Panc1 (cell line): ENCODE results near the gene LRPPRC. TPM values are rescaled to one million over a fixed set of nuclear protein-coding genes. Genes with fewer than 3 reads are reported as not detected.

ENCODE experiments used
- ATAC-seq: fragments of 200-7000 bp; cut with Tn5 transposase; 2 replicates; pipeline ENCODE4 v1.9.1; 2020; ENCODE audit warnings: mild to moderate bottlenecking, moderate library complexity
- BruUV-seq: library from RNA; stranded (reverse); fragments of 400-500 nt; replicated peaks from 2 replicates; lab custom pipeline; 2021; lab: Mats Ljungman, UMichigan
- CTCF ChIA-PET: fragments of 300-600 bp; sonication (Branson Sonifier 250); formaldehyde crosslinking; loops from one replicate; lab custom pipeline; 2022; ENCODE audit warnings: antibody characterized with exemption; lab: Charles Lee
- POLR2A ChIA-PET: fragments of 300-600 bp; sonication (Branson Sonifier 250); formaldehyde crosslinking; loops from one replicate; lab custom pipeline; 2022; ENCODE audit warnings: antibody characterized with exemption; lab: Charles Lee
- DNase-seq: peaks from one replicate; pipeline ENCODE4 v3.0.0-alpha.2; 2010; ENCODE audit warnings: low read depth, low spot score
- H3K27ac ChIP-seq: 2 replicates; pipeline ENCODE4 v1.5.1; 2011; ENCODE audit warnings: mild to moderate bottlenecking, low read length, inconsistent platforms
- H3K27me3 ChIP-seq: fragments of 200-500 bp; sonication (Bioruptor generic); 2 replicates; pipeline ENCODE4 v1.6.0; 2014; ENCODE audit warnings: low read length, inconsistent platforms; ENCODE audit not compliant: control insufficient read depth, insufficient read depth
- H3K36me3 ChIP-seq: fragments of 200-500 bp; sonication (Bioruptor generic); 2 replicates; pipeline ENCODE4 v1.5.1; 2014; ENCODE audit warnings: inconsistent platforms, mild to moderate bottlenecking, low read length, moderate library complexity; ENCODE audit not compliant: control insufficient read depth, insufficient read depth
- H3K4me1 ChIP-seq: 2 replicates; pipeline ENCODE4 v1.5.1; 2011; ENCODE audit warnings: inconsistent platforms, mild to moderate bottlenecking, low read length, moderate library complexity; ENCODE audit not compliant: control insufficient read depth, insufficient read depth
- H3K4me3 ChIP-seq, 2 experiments: 2 replicates each; pipeline ENCODE4 v1.5.1; 2011 to 2012; ENCODE audit warnings: low read depth in 2 of 2, low read length in 2 of 2, mild to moderate bottlenecking in 2 of 2, inconsistent platforms in 1 of 2, moderate library complexity in 1 of 2
- H3K9me3 ChIP-seq: fragments of 200-500 bp; sonication (Bioruptor generic); 2 replicates; pipeline ENCODE4 v1.5.1; 2014; ENCODE audit warnings: low read depth, mild to moderate bottlenecking, inconsistent platforms, low read length, moderate library complexity; ENCODE audit not compliant: control insufficient read depth, insufficient read depth
- CTCF ChIP-seq: fragments of 450-650 bp; IDR thresholded peaks from 2 replicates; pipeline ENCODE4 v1.5.1; 2017; ENCODE audit warnings: mild to moderate bottlenecking
- POLR2AphosphoS5 ChIP-seq: IDR thresholded peaks from 2 replicates; pipeline ENCODE4 v1.6.1; 2012; ENCODE audit warnings: mild to moderate bottlenecking, low read depth, low read length, moderate library complexity
- REST ChIP-seq, 2 experiments: IDR thresholded peaks; 2 replicates each; pipeline ENCODE4 v1.6.1; 2011 to 2012; ENCODE audit warnings: low read depth in 2 of 2, control low read depth in 1 of 2, low read length in 1 of 2, mild to moderate bottlenecking in 1 of 2, moderate library complexity in 1 of 2; ENCODE audit not compliant: insufficient read depth in 1 of 2
- SIN3A ChIP-seq: IDR thresholded peaks from 2 replicates; pipeline ENCODE4 v1.6.1; 2012; ENCODE audit warnings: low read depth, mild to moderate bottlenecking, low read length, moderate library complexity, borderline replicate concordance; ENCODE audit not compliant: insufficient read depth
- TCF7L2 ChIP-seq: IDR thresholded peaks from 2 replicates; pipeline ENCODE4 v1.6.1; 2011; ENCODE audit warnings: mild to moderate bottlenecking, low read depth, low read length, inconsistent platforms
- in situ Hi-C: cut with HindIII; loops from 2 replicates; pipeline ENCODE4 v1.10.0; 2016; ENCODE audit warnings: low sequenced_read_pairs, low pct_unique_long_range_greater_than_20kb
- intact Hi-C: fragments of 100-400 bp; cut with micrococcal nuclease; formaldehyde crosslinking; loops from one replicate; pipeline ENCODE4 v1.10.0; 2022; ENCODE audit not compliant: unreplicated experiment
- total RNA-seq: library from RNA; stranded (reverse); gene quantifications from one replicate; pipeline ENCODE4 v1.2.1, GENCODE V29; 2021; ENCODE audit not compliant: unreplicated experiment

Gene LRPPRC
- total RNA-seq, 1 experiment from 2014 or later, result 207 TPM

GRCh38 chr2:43943809-43944452 is 51.9 kb downstream of the LRPPRC start:
- no peak for DNase-seq
- Histone ChIP-seq H3K4me1 (peaks cover 63% of the 10 kb centered on the region), H3K9me3 (no peaks in the 10 kb centered on the region), H3K27me3 (no peaks in the 10 kb centered on the region), H3K4me3 (no peak overlapping the region), H3K27ac (peak overlapping the region; percentile 60), H3K36me3 (peaks cover 77% of the 10 kb centered on the region)
- TF ChIP-seq TCF7L2 (peak; percentile 77; the same call in 1 of the 2 replicates), REST (IDR thresholded peaks at IDR 0.05; ENCODE audit: insufficient read depth in 1 of 2, low read depth in 2 of 2, low read length in 1 of 2) (no peak), SIN3A (no peak), POLR2AphosphoS5 (peak; percentile 29; the same call in 1 of the 2 replicates)
- ChIA-PET CTCF (interaction anchor here (1.3 kb wide), 1 partner anchor 339 kb away, joined by 3 read pairs; no protein-coding TSS in a partner anchor), POLR2A (no interaction called here)
- intact Hi-C loops, result no loop called here
- BruUV-seq, result no TSS peak
- in situ Hi-C loops, result no loop called here
- peak; percentile 56; the same call in 1 of the 2 replicates for ATAC-seq

- Histone ChIP-seq H3K9me3 (no peaks in the 10 kb centered on the region), H3K36me3 (peaks cover 71% of the 10 kb centered on the region), H3K27me3 (no peaks in the 10 kb centered on the region), H3K4me3 (no peak overlapping the region), H3K27ac (peak overlapping the region; percentile 60), H3K4me1 (peaks cover 57% of the 10 kb centered on the region)
- ChIA-PET CTCF (interaction anchor here (0.5 kb wide), 1 partner anchor 329 kb away, joined by 3 read pairs; no protein-coding TSS in a partner anchor), POLR2A (no interaction called here)
- TSS peak; percentile 3 for BruUV-seq
- TF ChIP-seq REST (IDR thresholded peaks at IDR 0.05; ENCODE audit: insufficient read depth in 1 of 2, low read depth in 2 of 2, low read length in 1 of 2) (no peak), TCF7L2 (no peak), POLR2AphosphoS5 (no peak), SIN3A (no peak), CTCF (no peak)
- ATAC-seq (no peak), DNase-seq (no peak)
- in situ Hi-C loops (no loop called here), intact Hi-C loops (no loop called here)
Measured at GRCh38 chr2:43943323-43943722, 52.5 kb downstream of the LRPPRC start.
